22Rv1 (cell line): ENCODE data around the gene PARD3.
"Not testable (repeated sequence)": the region's sequence is repeated elsewhere in the genome, so short reads cannot be mapped to it uniquely, and the experiment has no call there.

Experiments used
- H3K27ac ChIP-seq: fragments of 450-650 bp; 2 replicates; pipeline ENCODE4 v1.5.1; 2017
- CTCF ChIP-seq: fragments of 450-650 bp; IDR thresholded peaks from 2 replicates; pipeline ENCODE4 v1.5.1; 2017; ENCODE audit warnings: mild to moderate bottlenecking
- ZFX ChIP-seq: fragments of 450-650 bp; IDR thresholded peaks from 2 replicates; pipeline ENCODE4 v1.6.1; 2017; ENCODE audit warnings: antibody characterized with exemption, borderline replicate concordance

Gene PARD3

DNA sequence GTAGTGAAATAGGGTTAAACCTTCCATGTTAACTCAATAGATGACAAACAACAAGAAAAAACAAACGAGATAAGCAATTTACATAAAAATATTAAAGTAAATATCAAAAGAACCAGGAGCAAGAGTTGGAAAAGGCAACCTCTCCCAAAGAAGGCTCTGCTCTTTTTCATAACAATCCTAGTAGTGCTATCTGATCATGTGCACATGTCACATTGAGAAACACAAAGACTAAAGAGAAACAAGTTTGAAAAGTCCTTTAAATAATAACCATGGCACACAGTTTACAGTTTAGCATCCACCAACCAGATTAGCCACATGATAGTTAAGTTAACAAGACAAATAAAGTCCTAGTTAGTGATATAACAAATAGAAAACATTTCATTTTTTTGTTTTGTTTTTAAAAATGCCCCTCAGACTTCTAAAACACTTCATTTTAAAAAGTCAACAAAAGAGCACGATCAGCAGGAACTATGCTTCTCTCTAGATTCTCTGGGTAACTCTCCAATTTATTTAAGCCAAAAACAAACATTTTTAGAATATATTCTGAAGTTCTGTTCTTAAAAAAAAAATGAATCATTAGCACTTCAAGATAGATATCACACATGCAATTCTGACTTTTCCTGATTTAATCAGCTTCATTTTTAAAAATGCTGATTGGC, 110.4 kb downstream of the PARD3 start:
- H3K27ac ChIP-seq = no peak overlapping the region
- TF ChIP-seq ZFX = no peak
- no peak for TF ChIP-seq CTCF

DNA sequence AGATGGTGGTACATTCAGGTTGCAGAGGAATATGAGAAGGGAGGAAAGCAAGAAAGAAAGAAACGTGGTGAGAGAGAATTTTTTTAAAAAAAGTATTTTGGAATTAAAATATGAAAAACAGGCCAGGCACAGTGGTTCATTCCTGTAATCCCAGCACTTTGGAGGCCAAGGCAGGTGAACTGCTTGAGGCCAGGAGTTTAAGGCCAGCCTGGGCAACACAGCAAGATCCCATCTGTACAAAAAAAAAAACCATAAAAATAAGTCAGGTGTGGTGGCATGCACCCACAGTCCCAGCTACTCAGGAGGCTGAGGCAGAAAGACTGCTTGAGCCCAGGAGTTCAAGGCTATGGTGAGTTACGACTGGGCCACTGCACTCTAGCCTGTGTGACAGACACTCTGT, 112.1 kb downstream of the PARD3 start:
- no peak overlapping the region for H3K27ac ChIP-seq
- TF ChIP-seq ZFX (no peak), CTCF (no peak)

DNA sequence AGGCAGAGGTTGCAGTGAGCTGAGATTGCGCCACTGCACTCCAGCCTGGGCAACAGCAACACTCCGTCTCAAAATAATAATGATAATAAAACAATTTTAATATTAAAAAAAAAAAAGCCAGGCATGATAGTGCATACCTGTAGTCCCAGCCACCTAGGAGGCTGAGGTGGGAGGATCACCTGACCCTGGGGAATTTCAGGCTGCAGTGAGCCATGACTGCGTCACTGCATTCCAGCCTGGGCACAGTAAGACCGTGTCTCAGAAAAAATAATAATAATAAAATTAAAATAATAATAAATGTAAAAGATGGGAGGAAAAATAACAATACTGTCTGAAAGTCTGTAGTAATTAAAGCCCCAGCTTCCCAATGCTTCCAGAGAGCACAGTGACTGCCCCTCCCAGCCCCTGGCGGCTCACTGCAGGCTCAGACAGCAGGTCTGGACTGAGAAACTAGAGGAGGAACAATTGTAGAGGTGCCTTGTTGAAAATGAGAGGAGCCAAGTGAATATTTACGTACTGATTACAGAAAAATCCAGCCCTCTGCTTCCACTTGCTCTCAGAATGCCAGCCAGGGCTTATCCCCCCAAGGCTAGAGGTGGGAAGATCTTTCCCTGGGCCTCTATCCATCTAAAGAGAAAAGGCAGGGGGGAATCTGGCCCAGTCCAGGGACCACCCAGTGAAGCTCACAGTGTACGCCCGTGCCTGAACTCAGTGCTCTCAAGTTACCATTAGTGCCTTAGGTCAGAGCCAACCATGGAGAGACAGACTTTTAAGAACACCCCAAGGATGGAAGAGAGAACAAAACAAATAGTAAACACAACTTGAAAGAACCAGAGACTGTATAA, 112.8 kb downstream of the PARD3 start:
- TF ChIP-seq CTCF (no peak), ZFX (no peak)
- no peak overlapping the region for H3K27ac ChIP-seq

DNA sequence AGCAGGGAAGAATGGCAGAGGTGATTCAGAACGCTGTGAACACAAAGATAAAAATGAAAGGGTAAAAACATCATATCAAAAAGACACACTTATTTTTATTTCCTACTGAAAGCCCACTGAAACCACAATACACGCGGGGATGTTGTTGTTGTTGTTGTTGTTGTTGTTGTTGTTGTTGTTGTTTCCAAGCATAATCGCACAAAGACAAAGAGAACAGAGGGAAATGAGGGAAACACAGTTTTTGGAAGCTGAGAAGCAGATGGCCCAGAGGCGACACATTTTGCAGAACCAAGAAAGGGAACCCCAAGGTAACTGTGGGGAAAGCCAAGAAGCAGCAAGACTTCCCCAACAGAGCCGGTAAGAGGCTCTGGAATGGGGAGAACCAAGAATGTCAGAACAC, 113.9 kb downstream of the PARD3 start:
- TF ChIP-seq CTCF (no peak), ZFX (no peak)
- no peak overlapping the region for H3K27ac ChIP-seq

- H3K27ac ChIP-seq = not testable (repeated sequence)
Measured at GRCh38 chr10:34700752-34701151, 114.3 kb downstream of the PARD3 start.

GRCh38 chr10:34699904-34700517, 115.1 kb downstream of the PARD3 start:
- TF ChIP-seq CTCF (no peak), ZFX (no peak)

GRCh38 chr10:34698979-34699378, 116.1 kb downstream of the PARD3 start:
- H3K27ac ChIP-seq = no peak overlapping the region
- TF ChIP-seq CTCF (no peak), ZFX (no peak)

More at GRCh38 chr10:34699904-34700517, 115.1 kb downstream of the PARD3 start:
- H3K27ac ChIP-seq = no peak overlapping the region
